Transverse colon (tissue), 4 donors: ENCODE measurements around the gene PCSK6.

Experiments used
- EP300 ChIP-seq: sonication (generic); formaldehyde crosslinking; IDR thresholded peaks from one replicate; pipeline ENCODE4 v1.6.1; 2017; ENCODE audit warnings: antibody characterized with exemption, low read depth
- POLR2AphosphoS5 ChIP-seq, 3 donors: sonication (generic); formaldehyde crosslinking; IDR thresholded peaks; one replicate each; pipeline ENCODE4 v1.6.1; 2016; ENCODE audit warnings: antibody characterized with exemption in 3 of 3
- TF ChIP-seq, protein P1 (sequence below), 5 experiments: fragments of 200-600 bp in 3 of 5; fragments of 450-650 bp in 2 of 5; sonication (generic) in 3 of 5; IDR thresholded peaks; 1 replicate in 2 of 5; 2 replicates in 3 of 5; pipeline ENCODE4 v1.5.1; 2016 to 2017; ENCODE audit warnings: antibody characterized with exemption in 5 of 5, inconsistent platforms in 3 of 5, mild to moderate bottlenecking in 2 of 5, moderate library complexity in 1 of 5

DNA sequence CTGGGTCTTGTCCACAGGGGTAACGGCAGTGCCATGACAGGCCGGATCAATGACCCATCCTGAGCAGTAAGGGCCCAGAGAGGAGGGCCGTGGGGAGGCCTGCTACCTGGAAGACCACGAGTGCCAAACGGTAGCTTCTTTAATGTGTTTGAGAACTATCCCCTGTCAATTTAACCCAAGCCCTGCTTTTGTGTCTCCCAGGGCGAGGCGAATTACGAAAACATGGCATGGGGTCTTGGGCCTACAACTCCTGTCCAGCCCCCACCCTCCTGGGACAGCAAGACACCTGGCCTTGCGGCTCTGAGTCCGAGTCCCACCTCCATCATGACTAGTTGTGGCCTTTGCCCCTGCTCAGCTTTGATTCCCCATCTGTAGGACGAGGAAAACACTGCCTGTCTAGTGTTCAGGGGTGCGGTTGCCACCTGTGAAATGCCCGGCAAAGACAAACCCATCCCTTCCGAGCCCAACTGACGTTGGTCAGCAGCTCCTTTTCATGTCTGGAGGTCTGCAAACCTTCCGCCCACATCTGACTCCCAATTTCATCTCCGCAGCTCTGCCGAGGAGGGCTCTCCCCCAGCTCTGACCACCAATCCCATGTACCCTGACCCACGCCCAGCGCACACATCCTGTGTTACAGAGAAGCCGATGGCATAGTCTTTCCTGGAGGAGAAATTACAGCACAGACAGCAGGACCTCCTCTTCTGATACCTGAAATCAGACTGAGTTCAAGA lies 165.5 kb downstream of the PCSK6 start:
- TF ChIP-seq, protein P1, sequence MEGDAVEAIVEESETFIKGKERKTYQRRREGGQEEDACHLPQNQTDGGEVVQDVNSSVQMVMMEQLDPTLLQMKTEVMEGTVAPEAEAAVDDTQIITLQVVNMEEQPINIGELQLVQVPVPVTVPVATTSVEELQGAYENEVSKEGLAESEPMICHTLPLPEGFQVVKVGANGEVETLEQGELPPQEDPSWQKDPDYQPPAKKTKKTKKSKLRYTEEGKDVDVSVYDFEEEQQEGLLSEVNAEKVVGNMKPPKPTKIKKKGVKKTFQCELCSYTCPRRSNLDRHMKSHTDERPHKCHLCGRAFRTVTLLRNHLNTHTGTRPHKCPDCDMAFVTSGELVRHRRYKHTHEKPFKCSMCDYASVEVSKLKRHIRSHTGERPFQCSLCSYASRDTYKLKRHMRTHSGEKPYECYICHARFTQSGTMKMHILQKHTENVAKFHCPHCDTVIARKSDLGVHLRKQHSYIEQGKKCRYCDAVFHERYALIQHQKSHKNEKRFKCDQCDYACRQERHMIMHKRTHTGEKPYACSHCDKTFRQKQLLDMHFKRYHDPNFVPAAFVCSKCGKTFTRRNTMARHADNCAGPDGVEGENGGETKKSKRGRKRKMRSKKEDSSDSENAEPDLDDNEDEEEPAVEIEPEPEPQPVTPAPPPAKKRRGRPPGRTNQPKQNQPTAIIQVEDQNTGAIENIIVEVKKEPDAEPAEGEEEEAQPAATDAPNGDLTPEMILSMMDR (IDR thresholded peaks at IDR 0.05) = no peak
- TF ChIP-seq POLR2AphosphoS5 (IDR thresholded peaks at IDR 0.05) (no peak), EP300 (no peak)
